ENCODE measurements around the gene DKK2. TPM values are rescaled to one million over a fixed set of nuclear protein-coding genes. Genes with fewer than 3 reads are reported as not detected.

The DKK2 gene
- total and polyA plus RNA-seq, 2 donors (not counting 3 experiments of a cell fraction or from before 2014, with no cell fraction given), result 0.14 to 0.24 TPM

DNA sequence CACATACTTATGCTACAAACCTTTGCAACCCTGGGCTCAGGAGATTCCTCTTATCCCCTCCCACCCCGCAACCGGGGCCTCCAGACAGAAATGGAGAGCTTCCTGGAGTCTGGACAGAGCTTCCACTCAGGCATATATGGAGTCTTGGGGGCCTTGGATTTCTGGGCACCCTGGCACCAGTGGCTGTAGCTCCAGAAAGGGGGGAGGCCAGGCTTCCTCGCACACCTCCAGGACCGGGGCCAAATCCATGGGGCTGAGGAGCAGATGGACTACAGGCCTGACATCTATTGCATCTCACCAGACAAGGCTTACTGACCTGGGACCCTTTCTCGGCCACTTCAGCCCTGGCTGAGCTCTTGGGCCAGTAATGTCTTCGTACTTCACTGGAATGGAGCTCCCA is 143.3 kb downstream of the DKK2 start:
- H2AFZ ChIP-seq (ENCODE audit: low read depth, low read length), result no peak overlapping the region
- POLR2A ChIA-PET, result interaction anchor here (0.6 kb wide), 1 partner anchor 518 kb away, joined by 3 read pairs; no protein-coding TSS in a partner anchor
- FAIRE-seq (no peak), DNase-seq (ENCODE audit: low read depth, low spot score) (no peak)
- H3K36me3 ChIP-seq (ENCODE audit: control insufficient read depth in 2 of 2, extremely low read depth in 1 of 2, insufficient read depth in 2 of 2, low read length in 2 of 2), result no peaks in the 10 kb centered on the region
- H3K4me2 ChIP-seq (ENCODE audit: insufficient read depth, low read length), result no peak overlapping the region
- H3K9ac ChIP-seq (replicated peaks; ENCODE audit: extremely low read depth, insufficient read depth, low read length), result no peak overlapping the region
- H3K9me1 ChIP-seq (replicated peaks; ENCODE audit: control insufficient read depth, extremely low read depth, insufficient read depth, low read length), result no peaks in the 10 kb centered on the region
- dilution Hi-C loops (cut with MboI; ENCODE audit: extremely low pct_ligation_motif_present, low sequenced_read_pairs) (no loop called here), intact Hi-C loops (cut with micrococcal nuclease) (loop anchor here (10.0 kb wide), 1 partner anchor 658 kb away; no protein-coding TSS in a partner anchor)
- no peaks in the 10 kb centered on the region for H3K79me2 ChIP-seq (ENCODE audit: control insufficient read depth, insufficient read depth, low read length)
- H3K27ac ChIP-seq (ENCODE audit: insufficient read depth, low read depth, low read length), result no peak overlapping the region
- TF ChIP-seq, protein P1, sequence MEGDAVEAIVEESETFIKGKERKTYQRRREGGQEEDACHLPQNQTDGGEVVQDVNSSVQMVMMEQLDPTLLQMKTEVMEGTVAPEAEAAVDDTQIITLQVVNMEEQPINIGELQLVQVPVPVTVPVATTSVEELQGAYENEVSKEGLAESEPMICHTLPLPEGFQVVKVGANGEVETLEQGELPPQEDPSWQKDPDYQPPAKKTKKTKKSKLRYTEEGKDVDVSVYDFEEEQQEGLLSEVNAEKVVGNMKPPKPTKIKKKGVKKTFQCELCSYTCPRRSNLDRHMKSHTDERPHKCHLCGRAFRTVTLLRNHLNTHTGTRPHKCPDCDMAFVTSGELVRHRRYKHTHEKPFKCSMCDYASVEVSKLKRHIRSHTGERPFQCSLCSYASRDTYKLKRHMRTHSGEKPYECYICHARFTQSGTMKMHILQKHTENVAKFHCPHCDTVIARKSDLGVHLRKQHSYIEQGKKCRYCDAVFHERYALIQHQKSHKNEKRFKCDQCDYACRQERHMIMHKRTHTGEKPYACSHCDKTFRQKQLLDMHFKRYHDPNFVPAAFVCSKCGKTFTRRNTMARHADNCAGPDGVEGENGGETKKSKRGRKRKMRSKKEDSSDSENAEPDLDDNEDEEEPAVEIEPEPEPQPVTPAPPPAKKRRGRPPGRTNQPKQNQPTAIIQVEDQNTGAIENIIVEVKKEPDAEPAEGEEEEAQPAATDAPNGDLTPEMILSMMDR (IDR thresholded peaks at IDR 0.05; ENCODE audit: extremely low read depth in 1 of 2, insufficient read depth in 1 of 2, low read depth in 1 of 2, low read length in 2 of 2), result no peak
- TF ChIP-seq JUN (IDR thresholded peaks at IDR 0.05; ENCODE audit: borderline replicate concordance, insufficient read depth, insufficient read length, low read depth) (no peak), POLR2A (IDR thresholded peaks at IDR 0.05; ENCODE audit: low read depth, low read length) (no peak), POLR2AphosphoS5 (IDR thresholded peaks at IDR 0.05; ENCODE audit: insufficient read depth, low read depth, low read length) (no peak), MYC (IDR thresholded peaks at IDR 0.05; ENCODE audit: low read depth, low read length) (no peak), GATA2 (IDR thresholded peaks at IDR 0.05; ENCODE audit: insufficient read depth, insufficient read length, low read depth, low read length) (no peak), EZH2 (IDR thresholded peaks at IDR 0.05; ENCODE audit: borderline replicate concordance, low read depth, low read length, severe bottlenecking) (no peak), FOS (IDR thresholded peaks at IDR 0.05; ENCODE audit: borderline replicate concordance, insufficient read depth, low read length) (no peak)
- TF ChIP-seq, protein P2, sequence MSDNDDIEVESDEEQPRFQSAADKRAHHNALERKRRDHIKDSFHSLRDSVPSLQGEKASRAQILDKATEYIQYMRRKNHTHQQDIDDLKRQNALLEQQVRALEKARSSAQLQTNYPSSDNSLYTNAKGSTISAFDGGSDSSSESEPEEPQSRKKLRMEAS (IDR thresholded peaks at IDR 0.05; ENCODE audit: insufficient read depth, insufficient read length), result no peak
- no peaks in the 10 kb centered on the region for H4K20me1 ChIP-seq (replicated peaks; ENCODE audit: control insufficient read depth, extremely low read depth, insufficient read depth, low read length)
- no peaks in the 10 kb centered on the region for H3K9me3 ChIP-seq (replicated peaks; ENCODE audit: control insufficient read depth, insufficient read depth, low read length)
- CTCF ChIA-PET, result interaction anchor here (0.8 kb wide), 1 partner anchor 523 kb away, joined by 3 read pairs; no protein-coding TSS in a partner anchor
- H3K27me3 ChIP-seq (ENCODE audit: control insufficient read depth in 2 of 2, insufficient read depth in 2 of 2, low read length in 2 of 2), result no peaks in the 10 kb centered on the region
- BruUV-seq (replicated peaks), result no TSS peak
- no peak overlapping the region for H3K4me3 ChIP-seq (replicated peaks in 1 of 3; ENCODE audit: insufficient read depth in 1 of 3, low read depth in 1 of 3, low read length in 3 of 3)
- no peaks in the 10 kb centered on the region for H3K4me1 ChIP-seq (ENCODE audit: control insufficient read depth, extremely low read depth, insufficient read depth, low read length)
